Sigmoid colon (tissue), 4 donors: ENCODE measurements around the gene GLIPR2.
"Not testable (repeated sequence)": the region's sequence is repeated elsewhere in the genome, so short reads cannot be mapped to it uniquely, and the experiment has no call there.

ENCODE experiments used
- CTCF ChIP-seq, 4 experiments: fragments of 450-650 bp in 3 of 4; fragments of 200-600 bp in 1 of 4; IDR thresholded peaks; one replicate each; pipeline ENCODE4 v1.5.1; 2016 to 2019; ENCODE audit warnings: antibody characterized with exemption in 4 of 4, mild to moderate bottlenecking in 3 of 4, moderate library complexity in 2 of 4
- EP300 ChIP-seq, 4 donors: sonication (generic); formaldehyde crosslinking; IDR thresholded peaks; one replicate each; pipeline ENCODE4 v1.6.1; 2017; ENCODE audit warnings: antibody characterized with exemption in 4 of 4
- POLR2A ChIP-seq, 2 donors: fragments of 450-650 bp; IDR thresholded peaks; one replicate each; pipeline ENCODE4 v1.6.1; 2016; ENCODE audit warnings: antibody characterized with exemption in 2 of 2, mild to moderate bottlenecking in 2 of 2, moderate library complexity in 2 of 2
- POLR2AphosphoS5 ChIP-seq, 4 donors: sonication (generic); formaldehyde crosslinking; IDR thresholded peaks; one replicate each; pipeline ENCODE4 v1.6.1; 2017; ENCODE audit warnings: antibody characterized with exemption in 4 of 4

- not testable (repeated sequence) for TF ChIP-seq CTCF, EP300, POLR2A, POLR2AphosphoS5 (IDR thresholded peaks at IDR 0.05)
Measured at GRCh38 chr9:36159509-36159908, 23.0 kb downstream of the GLIPR2 start.
